ENCODE results near the gene NT5E.
"Not testable (repeated sequence)": the region's sequence is repeated elsewhere in the genome, so short reads cannot be mapped to it uniquely, and the experiment has no call there.

NT5E gene

GRCh38 chr6:85402922-85403321, 47.0 kb upstream of the NT5E start:
- TF ChIP-seq ZNF518A (tag by site-specific recombination; conservative IDR thresholded peaks at IDR 0.05; ENCODE audit: low read depth) (no peak), ZNF561 (tag by site-specific recombination; IDR thresholded peaks at IDR 0.05; ENCODE audit: borderline replicate concordance) (no peak), EGR2 (tag by site-specific recombination; IDR thresholded peaks at IDR 0.05; ENCODE audit: low read depth) (no peak), ZNF571 (tag by site-specific recombination; IDR thresholded peaks at IDR 0.05) (no peak), ZNF398 (tag by site-specific recombination; IDR thresholded peaks at IDR 0.05) (no peak), ZBTB8A (tag by site-specific recombination; IDR thresholded peaks at IDR 0.05) (no peak)
- Histone ChIP-seq H3K4me3 (ENCODE audit: low read depth, low read length) (no peak overlapping the region), H3K36me3 (ENCODE audit: control insufficient read depth in 2 of 2, insufficient read depth in 1 of 2, low read length in 2 of 2) (no peaks in the 10 kb centered on the region), H3K4me1 (ENCODE audit: control insufficient read depth, insufficient read depth, low read length) (peaks cover 11% of the 10 kb centered on the region), H3K27ac (ENCODE audit: extremely low read depth, low read depth, low read length) (no peak overlapping the region), H3K9me3 (ENCODE audit: control insufficient read depth, insufficient read depth, low read depth, low read length) (no peaks in the 10 kb centered on the region)
- ChIA-PET POLR2A (no interaction called here), CTCF (interaction anchor here (0.8 to 1.8 kb wide), 3 partner anchors 32 to 79 kb away, joined by 3 to 6 read pairs (median 4); no protein-coding TSS in a partner anchor)

GRCh38 chr6:85403331-85404015, 46.4 kb upstream of the NT5E start:
- H3K4me3 ChIP-seq (ENCODE audit: low read depth, low read length), result no peak overlapping the region
- no peaks in the 10 kb centered on the region for H3K9me3 ChIP-seq (ENCODE audit: control insufficient read depth, insufficient read depth, low read depth, low read length)
- H3K4me1 ChIP-seq (ENCODE audit: control insufficient read depth, insufficient read depth, low read length), result peaks cover 11% of the 10 kb centered on the region
- no peak overlapping the region for H3K27ac ChIP-seq (ENCODE audit: extremely low read depth, low read depth, low read length)
- no peak for TF ChIP-seq ZNF248 (tag by site-specific recombination; IDR thresholded peaks at IDR 0.05)
- TF ChIP-seq ZFHX2 (tag by site-specific recombination; conservative IDR thresholded peaks at IDR 0.05), result no peak
- TF ChIP-seq ZNF202 (tag by site-specific recombination; IDR thresholded peaks at IDR 0.05; ENCODE audit: borderline replicate concordance), result no peak
- no peak for TF ChIP-seq ZNF350 (tag by site-specific recombination; IDR thresholded peaks at IDR 0.05)
- no peak for TF ChIP-seq ZNF501 (tag by site-specific recombination; IDR thresholded peaks at IDR 0.05)
- POLR2A ChIA-PET, result no interaction called here
- CTCF ChIA-PET, result interaction anchor here (0.6 to 1.8 kb wide), 3 partner anchors 33 to 140 kb away, joined by 3 to 6 read pairs (median 4); no protein-coding TSS in a partner anchor
- H3K36me3 ChIP-seq (ENCODE audit: control insufficient read depth in 2 of 2, insufficient read depth in 1 of 2, low read length in 2 of 2), result no peaks in the 10 kb centered on the region

GRCh38 chr6:85404016-85404563, 45.8 kb upstream of the NT5E start:
- CTCF ChIA-PET, result interaction anchor here (0.6 to 1.8 kb wide), 3 partner anchors 33 to 139 kb away, joined by 3 to 6 read pairs (median 6); no protein-coding TSS in a partner anchor
- H3K27ac ChIP-seq (ENCODE audit: extremely low read depth, low read depth, low read length); POLR2A ChIA-PET; H3K9me3 ChIP-seq (ENCODE audit: control insufficient read depth, insufficient read depth, low read depth, low read length); H3K4me3 ChIP-seq (ENCODE audit: low read depth, low read length); H3K36me3 ChIP-seq (ENCODE audit: control insufficient read depth in 2 of 2, insufficient read depth in 1 of 2, low read length in 2 of 2): not testable (repeated sequence)
- H3K4me1 ChIP-seq (ENCODE audit: control insufficient read depth, insufficient read depth, low read length), result peaks cover 11% of the 10 kb centered on the region
